AG04450 (cell line): ENCODE measurements around the gene NEURL1. TPM values are rescaled to one million over a fixed set of nuclear protein-coding genes. Genes with fewer than 3 reads are reported as not detected.

Experiments used
- CTCF ChIA-PET: fragments of 300-600, 350-600 bp; formaldehyde crosslinking; extraction: SDS; loops from one replicate; lab custom pipeline; 2022; ENCODE audit warnings: antibody characterized with exemption, inconsistent platforms; lab: Charles Lee
- POLR2A ChIA-PET: fragments of 350-600 bp; formaldehyde crosslinking; extraction: SDS; loops from one replicate; lab custom pipeline; 2021; ENCODE audit warnings: antibody characterized with exemption, inconsistent platforms; lab: Yijun Ruan, JAX
- DNase-seq: peaks from one replicate; pipeline ENCODE4 v3.0.0-alpha.2; 2011; ENCODE audit warnings: low read depth, low spot score
- H3K27ac ChIP-seq: one replicate; pipeline ENCODE4 v1.5.1; 2012; ENCODE audit warnings: low read depth, low read length, control low read depth
- H3K27me3 ChIP-seq: one replicate; pipeline ENCODE4 v1.6.0; 2012; ENCODE audit warnings: low read length; ENCODE audit not compliant: control insufficient read depth, insufficient read depth
- H3K4me3 ChIP-seq: 2 replicates; pipeline ENCODE4 v1.5.1; 2011; ENCODE audit warnings: mild to moderate bottlenecking, low read depth, low read length, control low read depth
- H3K9me3 ChIP-seq: 2 replicates; pipeline ENCODE4 v1.5.1; 2012; ENCODE audit warnings: low read length; ENCODE audit not compliant: control insufficient read depth, insufficient read depth
- polyA plus RNA-seq: library from polyadenylated mRNA; depleted of rRNA; stranded (reverse); fragments of >200 nt; gene quantifications from 2 replicates; pipeline ENCODE4 v1.2.3, GENCODE V29; 2011
- TF ChIP-seq, protein P1 (sequence below): IDR thresholded peaks from 2 replicates; pipeline ENCODE4 v1.5.1; 2011; ENCODE audit warnings: low read depth, low read length, control low read depth, inconsistent platforms

NEURL1 gene
- polyA plus RNA-seq, 1 experiment: 0.67 TPM

DNA sequence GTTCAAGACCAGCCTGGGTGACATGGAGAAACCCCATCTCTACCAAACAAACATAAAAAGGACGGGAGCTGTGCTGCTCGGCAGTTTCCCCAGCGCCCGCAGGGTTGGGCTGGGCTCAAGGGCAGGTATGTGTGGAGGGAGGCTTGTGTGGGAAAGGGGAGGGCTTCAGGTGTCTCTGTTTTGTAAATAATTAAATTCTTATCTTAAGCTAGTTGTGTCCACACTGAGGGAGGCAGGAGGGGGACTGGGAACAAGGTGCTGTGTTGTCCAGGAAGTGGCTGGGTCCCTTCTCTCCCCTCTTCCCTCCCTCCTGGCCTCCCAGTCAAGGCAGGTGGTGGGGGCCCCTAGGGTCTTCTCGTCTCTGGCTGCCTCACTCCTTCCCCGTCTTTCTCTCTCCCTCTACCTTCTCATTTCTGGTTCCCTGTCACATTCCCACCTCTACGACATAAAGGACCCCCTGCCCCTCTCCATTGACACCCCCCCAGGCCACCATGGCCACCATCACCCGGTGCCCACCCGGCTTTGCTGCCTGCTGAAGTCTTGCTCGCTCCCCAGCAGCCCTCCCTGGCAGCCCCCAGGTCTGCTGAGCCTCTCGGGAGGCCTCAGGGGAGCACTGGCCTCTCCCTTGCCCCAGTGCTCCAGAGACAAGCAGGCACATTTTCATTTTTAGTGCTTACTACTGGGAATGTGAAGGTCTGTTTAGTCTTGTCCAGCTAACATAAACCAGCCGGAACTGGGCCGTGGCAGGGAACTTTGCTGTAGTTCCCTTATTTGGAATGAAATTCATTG is 19.3 kb downstream of the NEURL1 start:
- Histone ChIP-seq H3K4me3 (no peak overlapping the region), H3K9me3 (peaks cover 3% of the 10 kb centered on the region; the same call in 1 of the 2 replicates), H3K27me3 (peaks cover 56% of the 10 kb centered on the region), H3K27ac (no peak overlapping the region)
- DNase-seq: no peak
- TF ChIP-seq, protein P1, sequence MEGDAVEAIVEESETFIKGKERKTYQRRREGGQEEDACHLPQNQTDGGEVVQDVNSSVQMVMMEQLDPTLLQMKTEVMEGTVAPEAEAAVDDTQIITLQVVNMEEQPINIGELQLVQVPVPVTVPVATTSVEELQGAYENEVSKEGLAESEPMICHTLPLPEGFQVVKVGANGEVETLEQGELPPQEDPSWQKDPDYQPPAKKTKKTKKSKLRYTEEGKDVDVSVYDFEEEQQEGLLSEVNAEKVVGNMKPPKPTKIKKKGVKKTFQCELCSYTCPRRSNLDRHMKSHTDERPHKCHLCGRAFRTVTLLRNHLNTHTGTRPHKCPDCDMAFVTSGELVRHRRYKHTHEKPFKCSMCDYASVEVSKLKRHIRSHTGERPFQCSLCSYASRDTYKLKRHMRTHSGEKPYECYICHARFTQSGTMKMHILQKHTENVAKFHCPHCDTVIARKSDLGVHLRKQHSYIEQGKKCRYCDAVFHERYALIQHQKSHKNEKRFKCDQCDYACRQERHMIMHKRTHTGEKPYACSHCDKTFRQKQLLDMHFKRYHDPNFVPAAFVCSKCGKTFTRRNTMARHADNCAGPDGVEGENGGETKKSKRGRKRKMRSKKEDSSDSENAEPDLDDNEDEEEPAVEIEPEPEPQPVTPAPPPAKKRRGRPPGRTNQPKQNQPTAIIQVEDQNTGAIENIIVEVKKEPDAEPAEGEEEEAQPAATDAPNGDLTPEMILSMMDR: no peak
- CTCF ChIA-PET: no interaction called here
- POLR2A ChIA-PET: no interaction called here

DNA sequence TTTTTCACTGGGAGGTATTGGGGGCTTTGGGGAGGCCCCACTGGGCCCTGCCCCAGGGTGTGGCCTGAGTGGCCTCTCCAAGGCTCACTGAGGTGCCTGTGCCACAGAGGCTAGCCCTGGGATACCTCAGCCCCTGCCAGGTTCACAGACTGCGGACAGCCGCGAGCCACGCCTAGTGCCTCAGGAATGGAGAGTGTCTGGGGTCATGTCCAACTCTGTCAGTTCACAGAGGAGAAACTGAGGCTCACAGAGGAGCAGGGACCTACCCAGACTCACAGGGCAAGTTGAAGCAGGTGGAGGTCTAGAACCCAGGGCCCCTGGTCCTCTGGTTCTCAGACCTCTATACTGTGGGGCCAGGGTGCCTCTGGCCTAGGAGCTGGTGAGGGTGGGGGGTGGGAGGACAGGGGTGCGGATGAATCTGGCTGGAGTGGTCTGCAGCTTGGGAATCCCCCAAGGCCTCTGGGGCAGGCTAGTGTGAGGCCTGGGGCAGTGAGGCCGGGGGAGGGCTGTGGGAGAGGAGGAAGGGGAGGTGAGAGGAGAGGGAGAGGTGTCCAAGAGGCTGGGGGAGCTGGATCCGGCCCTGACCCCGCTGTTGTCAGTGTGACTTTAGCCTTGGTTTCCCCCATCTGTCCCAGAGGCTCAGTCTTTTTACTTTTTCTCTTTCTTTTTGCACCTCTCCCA is 20.0 kb downstream of the NEURL1 start:
- H3K4me3 ChIP-seq: no peak overlapping the region
- POLR2A ChIA-PET: no interaction called here
- no peak overlapping the region for H3K27ac ChIP-seq
- H3K9me3 ChIP-seq: peaks cover 3% of the 10 kb centered on the region; the same call in 1 of the 2 replicates
- CTCF ChIA-PET: no interaction called here
- peaks cover 52% of the 10 kb centered on the region for H3K27me3 ChIP-seq
- TF ChIP-seq, protein P1: no peak
- DNase-seq: no peak

DNA sequence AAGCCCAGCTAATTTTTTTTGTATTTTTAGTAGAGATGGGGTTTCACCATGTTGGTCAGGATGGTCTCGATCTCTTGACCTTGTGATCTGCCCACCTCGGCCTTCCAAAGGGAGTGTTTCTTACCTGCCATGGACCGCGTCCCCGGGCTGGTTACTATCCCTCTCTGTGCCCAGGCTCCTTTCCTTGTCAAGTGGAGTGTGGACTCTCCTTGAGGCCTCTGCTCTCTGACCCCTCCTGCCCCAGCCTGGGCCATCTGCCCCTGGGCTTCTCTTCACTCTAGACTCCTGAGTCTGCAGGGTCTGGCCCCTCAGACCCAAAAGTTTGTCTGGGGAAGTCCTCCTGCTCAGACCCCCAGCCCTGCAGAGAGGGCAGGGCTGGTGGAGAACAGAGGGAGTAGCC is 20.7 kb downstream of the NEURL1 start:
- POLR2A ChIA-PET: no interaction called here
- CTCF ChIA-PET: no interaction called here
- no peak overlapping the region for H3K4me3 ChIP-seq
- no peak for DNase-seq
- peaks cover 47% of the 10 kb centered on the region for H3K27me3 ChIP-seq
- H3K9me3 ChIP-seq: peaks cover 3% of the 10 kb centered on the region; the same call in 1 of the 2 replicates
- no peak overlapping the region for H3K27ac ChIP-seq
- TF ChIP-seq, protein P1: no peak

DNA sequence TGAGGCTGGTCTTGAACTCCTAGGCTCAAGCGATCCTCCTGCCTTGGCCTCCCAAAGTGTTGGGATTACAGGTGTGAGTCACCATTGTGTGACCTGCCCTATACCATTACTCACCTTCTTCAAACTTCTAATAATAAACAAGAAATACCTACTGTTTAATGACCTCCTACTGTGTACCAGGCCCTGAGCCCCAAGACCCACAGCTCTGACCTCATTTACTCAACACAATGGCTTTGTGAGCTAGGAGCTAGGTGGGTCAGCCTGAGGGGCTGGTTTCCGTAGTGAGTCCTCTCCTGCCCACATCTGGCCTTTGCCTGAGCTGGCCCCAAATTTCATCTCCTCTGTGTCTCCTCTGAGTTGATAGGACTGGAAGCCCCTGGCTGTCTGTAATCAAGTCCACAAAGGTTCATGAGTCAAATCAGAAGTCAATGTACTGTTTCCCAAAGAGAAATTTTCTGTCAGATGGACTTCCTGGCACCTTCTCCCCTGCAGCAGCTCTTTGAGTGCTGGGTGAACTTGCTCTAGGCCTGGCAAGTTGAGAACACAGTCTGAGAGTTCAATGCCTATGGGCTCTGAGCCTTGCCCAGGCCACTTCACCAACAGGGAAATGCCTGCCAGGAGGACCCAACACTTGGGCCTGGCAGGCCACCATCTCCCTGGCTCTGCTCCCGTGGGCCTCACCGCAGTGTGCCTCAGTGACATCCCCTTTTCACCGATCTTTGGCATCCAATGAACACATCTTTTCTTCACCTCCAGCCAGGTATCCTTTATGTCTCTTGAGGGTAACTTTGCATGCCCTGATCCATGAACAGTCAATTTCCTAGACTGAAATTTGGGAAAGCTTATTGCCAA is 24.0 kb downstream of the NEURL1 start:
- Histone ChIP-seq H3K27me3 (peaks cover 22% of the 10 kb centered on the region), H3K4me3 (no peak overlapping the region), H3K27ac (no peak overlapping the region), H3K9me3 (peaks cover 7% of the 10 kb centered on the region)
- TF ChIP-seq, protein P1: no peak
- CTCF ChIA-PET: interaction anchor here (0.7 kb wide), 1 partner anchor 169 kb away, joined by 3 read pairs; no protein-coding TSS in a partner anchor
- DNase-seq: no peak
- POLR2A ChIA-PET: no interaction called here
